Liver (tissue), 9 donors: Measurements from ENCODE around the gene METTL15. TPM values are rescaled to one million over a fixed set of nuclear protein-coding genes. Genes with fewer than 3 reads are reported as not detected.

Experiments used
- DNase-seq: peaks from one replicate; pipeline ENCODE4 v3.0.0-alpha.2; 2017; ENCODE audit warnings: low spot score
- H3K27ac ChIP-seq, 2 donors: one replicate each; pipeline ENCODE4 v1.7.0; 2013; ENCODE audit warnings: inconsistent platforms in 2 of 2, low read length in 2 of 2, control low read depth in 1 of 2, low read depth in 1 of 2, mild to moderate bottlenecking in 1 of 2
- H3K27me3 ChIP-seq, 4 donors: one replicate each; pipeline versions ENCODE4 v1.6.1 to v1.7.0; 2013; ENCODE audit warnings: low read length in 3 of 4, inconsistent platforms in 1 of 4, mild to moderate bottlenecking in 1 of 4, moderate library complexity in 1 of 4; ENCODE audit not compliant: control insufficient read depth in 4 of 4, insufficient read depth in 4 of 4
- H3K36me3 ChIP-seq, 4 donors: one replicate each; pipeline versions ENCODE4 v1.6.1 to v1.7.0; 2013; ENCODE audit warnings: low read length in 3 of 4, mild to moderate bottlenecking in 3 of 4, low read depth in 1 of 4, moderate library complexity in 1 of 4; ENCODE audit not compliant: control insufficient read depth in 4 of 4, insufficient read depth in 3 of 4
- H3K4me1 ChIP-seq, 4 donors: one replicate each; pipeline versions ENCODE4 v1.6.1 to v1.7.0; 2013; ENCODE audit warnings: low read length in 3 of 4, mild to moderate bottlenecking in 3 of 4, moderate library complexity in 1 of 4; ENCODE audit not compliant: control insufficient read depth in 4 of 4, insufficient read depth in 4 of 4
- H3K4me3 ChIP-seq, 3 donors: one replicate each; pipeline versions ENCODE4 v1.6.1 to v1.7.0; 2013; ENCODE audit warnings: low read length in 3 of 3, control low read depth in 1 of 3, low read depth in 1 of 3, mild to moderate bottlenecking in 1 of 3
- H3K9ac ChIP-seq, 2 donors: one replicate each; pipeline ENCODE4 v1.7.0; 2013; ENCODE audit warnings: low read length in 2 of 2, mild to moderate bottlenecking in 2 of 2, moderate library complexity in 2 of 2, control low read depth in 1 of 2, low read depth in 1 of 2
- H3K9me3 ChIP-seq, 4 donors: one replicate each; pipeline versions ENCODE4 v1.6.1 to v1.7.0; 2013; ENCODE audit warnings: low read length in 3 of 4; ENCODE audit not compliant: control insufficient read depth in 4 of 4
- EGR1 ChIP-seq, 2 donors: IDR thresholded peaks; 2 replicates each; pipeline ENCODE4 v1.6.1; 2016 to 2018; ENCODE audit warnings: antibody characterized with exemption in 2 of 2, low read depth in 2 of 2
- GABPA ChIP-seq, 2 donors: IDR thresholded peaks in 1 of 2; conservative IDR thresholded peaks in 1 of 2; 2 replicates each; pipeline ENCODE4 v1.6.1; 2016; ENCODE audit warnings: antibody characterized with exemption in 2 of 2, mild to moderate bottlenecking in 1 of 2, moderate library complexity in 1 of 2
- HNF4A ChIP-seq, 2 donors: conservative IDR thresholded peaks; 2 replicates each; pipeline ENCODE4 v1.6.1; 2016; ENCODE audit warnings: antibody characterized with exemption in 2 of 2, mild to moderate bottlenecking in 2 of 2
- JUND ChIP-seq, 2 donors: IDR thresholded peaks; 2 replicates each; pipeline ENCODE4 v1.6.1; 2016; ENCODE audit warnings: antibody characterized with exemption in 2 of 2
- NR2F2 ChIP-seq: IDR thresholded peaks from 2 replicates; pipeline ENCODE4 v1.6.1; 2016; ENCODE audit warnings: antibody characterized with exemption
- RXRA ChIP-seq, 2 donors: IDR thresholded peaks; 2 replicates each; pipeline ENCODE4 v1.6.1; 2017 to 2018; ENCODE audit warnings: antibody characterized with exemption in 2 of 2, mild to moderate bottlenecking in 1 of 2
- SP1 ChIP-seq: IDR thresholded peaks from 2 replicates; pipeline ENCODE4 v1.6.1; 2018; ENCODE audit warnings: antibody characterized with exemption, mild to moderate bottlenecking
- TAF1 ChIP-seq: conservative IDR thresholded peaks from 2 replicates; pipeline ENCODE4 v1.6.1; 2016; ENCODE audit warnings: antibody characterized with exemption, mild to moderate bottlenecking
- YY1 ChIP-seq: IDR thresholded peaks from 2 replicates; pipeline ENCODE4 v1.6.1; 2016; ENCODE audit warnings: antibody characterized with exemption, mild to moderate bottlenecking
- WGBS: extraction: QIAGEN DNeasy Blood & Tissue Kit; methylation state at CpG from one replicate; pipeline ENCODE4 v1.1.7; 2013; 5-methylcytosine and 5-hydroxymethylcytosine counted together
- polyA plus RNA-seq, 2 donors: library from polyadenylated mRNA; stranded (reverse) in 1 of 2; unstranded in 1 of 2; fragments of 200-250 nt in 1 of 2; fragments of >200 nt in 1 of 2; fragmentation: Nextera tagmentation in 1 of 2; extraction: Ambion mirVana in 1 of 2; gene quantifications; one replicate each; pipeline versions ENCODE4 v1.2.1 to v1.2.3, GENCODE V29; 2013 to 2015
- total RNA-seq, 2 donors: library from RNA; depleted of rRNA; stranded (reverse); fragments of >200 nt; gene quantifications; one replicate each; pipeline ENCODE4 v1.2.3, GENCODE V29; 2014
- TF ChIP-seq, protein P1 (sequence below): IDR thresholded peaks from 2 replicates; pipeline ENCODE4 v1.6.1; 2016; ENCODE audit warnings: antibody characterized with exemption
- TF ChIP-seq, protein P2 (sequence below): IDR thresholded peaks from 2 replicates; pipeline ENCODE4 v1.6.1; 2016; ENCODE audit warnings: antibody characterized with exemption, mild to moderate bottlenecking
- TF ChIP-seq, protein P3 (sequence below): fragments of 150-350 bp; IDR thresholded peaks from 2 replicates; pipeline ENCODE4 v1.5.1; 2017; ENCODE audit warnings: improper control_type of control experiment, low read depth, low read length; ENCODE audit not compliant: missing input control
- donor health status: healthy.
- donor health status: healthy.
- donor health status: healthy.
- donor health status: healthy.
- donor health status: healthy.

Gene METTL15
- total and polyA plus RNA-seq, 4 donors: 4.1 to 11.5 (median 8.1) TPM

- Histone ChIP-seq H3K9ac (no peak overlapping the region), H3K27me3 (no peaks in the 10 kb centered on the region), H3K4me3 (no peak overlapping the region), H3K36me3 (no peaks in the 10 kb centered on the region), H3K27ac (no peak overlapping the region), H3K4me1 (no peaks in the 10 kb centered on the region), H3K9me3 (peaks cover 0 to 6% (median 4%) of the 10 kb centered on the region in 4 donors)
- 99% methylated on average over 3 of the region's 3 CpGs for WGBS
- TF ChIP-seq, protein P1, sequence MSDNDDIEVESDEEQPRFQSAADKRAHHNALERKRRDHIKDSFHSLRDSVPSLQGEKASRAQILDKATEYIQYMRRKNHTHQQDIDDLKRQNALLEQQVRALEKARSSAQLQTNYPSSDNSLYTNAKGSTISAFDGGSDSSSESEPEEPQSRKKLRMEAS: no peak
- TF ChIP-seq, protein P2, sequence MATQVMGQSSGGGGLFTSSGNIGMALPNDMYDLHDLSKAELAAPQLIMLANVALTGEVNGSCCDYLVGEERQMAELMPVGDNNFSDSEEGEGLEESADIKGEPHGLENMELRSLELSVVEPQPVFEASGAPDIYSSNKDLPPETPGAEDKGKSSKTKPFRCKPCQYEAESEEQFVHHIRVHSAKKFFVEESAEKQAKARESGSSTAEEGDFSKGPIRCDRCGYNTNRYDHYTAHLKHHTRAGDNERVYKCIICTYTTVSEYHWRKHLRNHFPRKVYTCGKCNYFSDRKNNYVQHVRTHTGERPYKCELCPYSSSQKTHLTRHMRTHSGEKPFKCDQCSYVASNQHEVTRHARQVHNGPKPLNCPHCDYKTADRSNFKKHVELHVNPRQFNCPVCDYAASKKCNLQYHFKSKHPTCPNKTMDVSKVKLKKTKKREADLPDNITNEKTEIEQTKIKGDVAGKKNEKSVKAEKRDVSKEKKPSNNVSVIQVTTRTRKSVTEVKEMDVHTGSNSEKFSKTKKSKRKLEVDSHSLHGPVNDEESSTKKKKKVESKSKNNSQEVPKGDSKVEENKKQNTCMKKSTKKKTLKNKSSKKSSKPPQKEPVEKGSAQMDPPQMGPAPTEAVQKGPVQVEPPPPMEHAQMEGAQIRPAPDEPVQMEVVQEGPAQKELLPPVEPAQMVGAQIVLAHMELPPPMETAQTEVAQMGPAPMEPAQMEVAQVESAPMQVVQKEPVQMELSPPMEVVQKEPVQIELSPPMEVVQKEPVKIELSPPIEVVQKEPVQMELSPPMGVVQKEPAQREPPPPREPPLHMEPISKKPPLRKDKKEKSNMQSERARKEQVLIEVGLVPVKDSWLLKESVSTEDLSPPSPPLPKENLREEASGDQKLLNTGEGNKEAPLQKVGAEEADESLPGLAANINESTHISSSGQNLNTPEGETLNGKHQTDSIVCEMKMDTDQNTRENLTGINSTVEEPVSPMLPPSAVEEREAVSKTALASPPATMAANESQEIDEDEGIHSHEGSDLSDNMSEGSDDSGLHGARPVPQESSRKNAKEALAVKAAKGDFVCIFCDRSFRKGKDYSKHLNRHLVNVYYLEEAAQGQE: no peak
- TF ChIP-seq HNF4A (conservative IDR thresholded peaks at IDR 0.05) (no peak), JUND (IDR thresholded peaks at IDR 0.05) (no peak), RXRA (IDR thresholded peaks at IDR 0.05) (no peak), TAF1 (no peak), YY1 (no peak), NR2F2 (no peak), EGR1 (IDR thresholded peaks at IDR 0.05; ENCODE audit: low read depth in 2 of 2) (no peak), SP1 (no peak)
- TF ChIP-seq, protein P3, sequence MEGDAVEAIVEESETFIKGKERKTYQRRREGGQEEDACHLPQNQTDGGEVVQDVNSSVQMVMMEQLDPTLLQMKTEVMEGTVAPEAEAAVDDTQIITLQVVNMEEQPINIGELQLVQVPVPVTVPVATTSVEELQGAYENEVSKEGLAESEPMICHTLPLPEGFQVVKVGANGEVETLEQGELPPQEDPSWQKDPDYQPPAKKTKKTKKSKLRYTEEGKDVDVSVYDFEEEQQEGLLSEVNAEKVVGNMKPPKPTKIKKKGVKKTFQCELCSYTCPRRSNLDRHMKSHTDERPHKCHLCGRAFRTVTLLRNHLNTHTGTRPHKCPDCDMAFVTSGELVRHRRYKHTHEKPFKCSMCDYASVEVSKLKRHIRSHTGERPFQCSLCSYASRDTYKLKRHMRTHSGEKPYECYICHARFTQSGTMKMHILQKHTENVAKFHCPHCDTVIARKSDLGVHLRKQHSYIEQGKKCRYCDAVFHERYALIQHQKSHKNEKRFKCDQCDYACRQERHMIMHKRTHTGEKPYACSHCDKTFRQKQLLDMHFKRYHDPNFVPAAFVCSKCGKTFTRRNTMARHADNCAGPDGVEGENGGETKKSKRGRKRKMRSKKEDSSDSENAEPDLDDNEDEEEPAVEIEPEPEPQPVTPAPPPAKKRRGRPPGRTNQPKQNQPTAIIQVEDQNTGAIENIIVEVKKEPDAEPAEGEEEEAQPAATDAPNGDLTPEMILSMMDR: no peak
- DNase-seq: no peak
Observed at GRCh38 chr11:28338371-28338770, 230.2 kb downstream of the METTL15 start.

DNA sequence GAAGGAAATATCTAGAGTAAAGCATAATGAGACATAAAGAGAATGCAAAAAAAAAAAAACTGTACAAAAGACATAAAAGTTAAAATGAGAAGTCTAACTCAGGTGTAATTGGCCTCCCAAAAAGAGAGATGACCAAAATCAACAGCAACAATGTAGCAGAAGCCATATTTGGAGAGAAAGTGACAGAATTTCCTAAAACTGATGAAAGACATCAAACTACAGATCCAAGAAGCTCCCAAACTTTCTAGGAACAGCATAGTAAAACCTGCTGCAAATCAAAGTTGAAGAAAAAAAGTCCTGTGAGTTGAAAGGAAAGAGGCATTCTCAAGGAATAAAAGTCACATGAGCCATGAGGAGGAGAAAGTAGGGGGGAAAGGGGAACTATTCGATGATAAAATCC is 231.3 kb downstream of the METTL15 start:
- Histone ChIP-seq H3K27me3 (no peaks in the 10 kb centered on the region), H3K9me3 (peaks cover 0 to 6% (median 4%) of the 10 kb centered on the region in 4 donors), H3K9ac (no peak overlapping the region), H3K36me3 (no peaks in the 10 kb centered on the region), H3K27ac (no peak overlapping the region), H3K4me1 (no peaks in the 10 kb centered on the region), H3K4me3 (no peak overlapping the region)
- DNase-seq: no peak
- TF ChIP-seq, protein P3: no peak
- TF ChIP-seq GABPA (IDR thresholded peaks at IDR 0.05 in 1 of 2, conservative IDR thresholded peaks at IDR 0.05 in 1 of 2): no peak
- no peak for TF ChIP-seq NR2F2
- no peak for TF ChIP-seq JUND (IDR thresholded peaks at IDR 0.05)
- 93% methylated on average over 1 of the region's 1 CpG for WGBS
